ENCODE measurements around the gene GABARAPL1.

GABARAPL1 gene

DNA sequence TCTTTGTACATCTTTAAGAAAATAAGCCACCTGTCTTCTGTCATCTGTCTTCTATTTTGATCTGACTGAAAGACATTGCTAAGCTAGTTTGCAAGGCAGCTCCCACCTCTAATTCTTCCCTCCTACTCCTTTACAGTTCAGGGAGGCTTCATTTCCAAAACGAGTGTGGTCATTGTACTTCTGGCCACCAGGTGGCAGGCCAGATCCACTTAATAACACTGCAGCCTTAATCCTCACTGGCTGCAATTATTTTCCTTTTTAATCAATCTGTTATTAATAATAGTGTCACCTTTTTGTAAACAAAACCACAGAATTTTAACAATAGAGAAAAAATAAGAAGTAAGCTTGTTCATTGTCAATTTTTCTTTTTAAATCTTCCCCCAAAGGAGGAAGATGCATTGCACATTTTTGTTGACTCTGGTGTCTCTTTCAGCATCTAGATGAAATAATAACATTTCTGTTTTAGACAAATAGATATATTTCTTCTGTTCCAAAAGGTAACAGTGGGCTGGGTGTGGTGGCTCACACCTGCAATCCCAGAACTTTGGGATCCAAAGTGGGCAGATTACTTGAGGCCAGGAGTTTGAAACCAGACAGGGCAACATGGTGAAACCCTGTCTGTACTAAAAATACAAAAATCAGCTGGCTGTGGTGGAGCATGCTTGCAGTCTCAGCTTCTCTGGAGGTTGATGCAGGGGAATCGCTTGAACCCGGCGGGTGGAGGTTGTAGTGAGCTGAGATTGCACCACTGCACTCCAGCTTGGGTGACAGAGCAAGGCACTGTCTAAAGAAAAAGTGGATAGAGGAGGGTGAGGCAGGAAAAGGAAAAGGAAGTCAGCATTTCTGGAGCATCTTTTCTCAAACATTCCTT lies 23.3 kb downstream of the GABARAPL1 start:
- peak; percentile 59 for DNase-seq

DNA sequence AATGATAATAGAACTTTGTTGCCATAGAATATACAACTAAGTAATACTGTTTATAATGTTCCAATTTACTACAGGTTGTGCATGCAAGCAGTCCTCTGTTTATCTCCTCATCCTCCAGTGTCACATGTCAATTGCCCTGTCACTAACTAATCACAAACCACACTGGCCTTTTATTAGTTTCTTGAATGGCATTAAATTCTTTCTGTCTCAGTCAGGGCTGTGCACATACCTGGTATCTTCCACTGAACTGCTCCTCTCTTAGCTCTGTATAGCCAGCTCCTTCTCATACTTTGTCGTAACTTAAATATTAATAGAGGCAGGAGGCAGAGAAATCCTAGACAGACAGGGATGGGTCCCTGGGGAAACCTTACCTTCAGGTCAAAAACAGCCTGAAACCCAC lies 24.0 kb downstream of the GABARAPL1 start:
- DNase-seq = no peak

DNA sequence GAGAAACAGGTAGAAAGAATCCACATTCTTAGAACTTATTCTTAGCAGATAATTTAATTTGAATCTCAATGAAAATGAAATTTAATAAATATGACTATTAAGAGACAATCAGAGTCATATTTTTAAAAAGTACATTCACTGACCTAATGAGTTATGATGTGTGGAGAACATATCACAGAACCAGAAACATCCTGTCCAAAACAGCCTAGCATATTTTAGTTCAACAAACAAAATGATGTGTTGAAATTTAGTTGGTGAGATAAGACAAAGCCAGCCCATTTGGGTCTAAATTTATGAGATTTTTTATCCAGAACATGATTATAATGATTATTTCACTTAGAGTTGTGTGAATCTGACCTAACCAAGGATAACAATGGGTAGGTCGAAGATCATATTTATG lies 25.8 kb downstream of the GABARAPL1 start:
- DNase-seq = no peak

DNA sequence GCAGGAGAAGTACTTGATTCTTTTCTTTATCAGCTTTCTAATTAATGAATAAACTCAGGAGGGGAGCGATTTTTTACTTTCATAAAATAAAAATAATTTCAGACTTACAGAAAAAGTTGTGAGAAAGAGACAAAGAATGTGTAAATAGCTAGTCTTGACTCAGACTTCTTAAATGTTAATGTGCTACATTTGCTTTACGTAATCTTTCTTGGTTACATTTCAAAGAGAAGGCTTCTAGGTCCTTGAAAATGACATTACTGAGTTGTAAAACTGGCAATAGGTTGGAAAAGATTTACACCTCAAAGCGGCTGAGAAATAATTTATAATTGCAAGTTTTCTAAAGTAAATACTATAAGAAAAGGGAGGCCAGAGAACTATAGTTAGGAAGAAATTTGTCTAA lies 28.6 kb downstream of the GABARAPL1 start:
- no peak for DNase-seq

DNA sequence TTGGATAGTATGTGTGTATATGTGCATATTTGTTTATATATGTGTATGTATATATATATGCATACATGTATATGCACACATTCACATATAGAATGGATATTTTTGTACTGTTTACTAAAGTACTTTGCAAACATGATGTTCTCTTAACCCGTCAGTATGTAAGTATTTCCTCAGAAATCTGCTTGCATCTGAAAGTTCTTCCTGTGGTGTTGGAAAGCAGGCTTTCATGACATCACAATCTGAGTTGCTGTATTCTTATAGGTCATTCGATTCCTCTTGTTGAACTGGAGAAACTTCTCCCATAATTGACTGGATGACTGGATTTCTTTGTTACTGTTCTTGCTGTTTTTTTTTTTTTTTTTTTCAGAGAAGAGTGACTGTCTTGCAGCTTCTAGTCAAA lies 29.1 kb downstream of the GABARAPL1 start:
- DNase-seq = no peak

DNA sequence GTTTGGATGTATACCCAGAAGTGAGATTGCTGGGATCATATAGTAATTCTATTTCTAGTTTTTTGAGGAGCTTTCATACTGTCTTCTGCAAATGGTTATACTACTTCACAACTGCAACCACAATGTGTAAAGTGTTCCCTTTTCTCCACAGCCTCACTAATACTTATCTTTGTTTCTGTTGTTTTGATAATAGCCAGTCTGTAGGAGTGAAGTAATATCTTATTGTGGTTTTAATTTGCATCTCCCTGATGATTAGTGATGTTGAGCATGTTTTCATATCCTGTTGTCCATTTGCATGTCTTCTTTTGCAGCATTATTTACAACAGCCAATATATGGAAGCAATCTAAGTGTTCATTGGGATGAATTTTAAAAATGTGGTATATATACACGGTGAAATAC lies 29.9 kb downstream of the GABARAPL1 start:
- DNase-seq = no peak

DNA sequence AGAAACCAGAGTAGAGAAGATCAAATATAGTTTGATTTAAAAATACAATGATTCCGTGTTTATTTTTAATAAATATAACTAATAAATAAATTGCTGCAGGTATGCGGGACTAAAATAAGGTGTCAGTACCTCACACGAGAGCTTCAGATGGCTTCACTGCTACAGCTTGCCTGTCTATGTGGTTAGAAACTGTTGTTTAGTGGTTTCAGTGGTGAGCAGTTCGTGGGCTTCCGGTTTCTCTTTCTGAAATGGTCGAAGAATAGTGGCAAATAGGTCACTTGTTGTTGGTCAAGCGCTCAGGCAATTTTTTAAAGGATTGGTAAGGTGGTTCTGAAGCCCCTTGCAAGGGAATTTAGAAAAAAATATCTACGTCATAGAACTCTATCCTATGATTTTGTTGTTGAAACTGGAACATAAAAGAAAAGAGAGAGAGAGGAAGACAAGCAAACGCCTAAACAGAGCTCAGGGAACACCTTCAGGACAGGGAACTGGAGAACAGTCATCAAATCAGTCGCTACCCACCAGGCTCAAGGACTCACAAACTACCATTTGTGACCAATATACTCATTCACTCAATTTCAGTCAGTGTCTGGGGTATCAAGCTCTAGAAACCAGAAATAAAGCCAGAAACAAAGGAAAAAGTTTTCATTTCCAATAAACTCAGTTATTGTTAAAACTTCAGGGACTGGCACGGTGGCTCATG lies 31.3 kb downstream of the GABARAPL1 start:
- no peak for DNase-seq

DNA sequence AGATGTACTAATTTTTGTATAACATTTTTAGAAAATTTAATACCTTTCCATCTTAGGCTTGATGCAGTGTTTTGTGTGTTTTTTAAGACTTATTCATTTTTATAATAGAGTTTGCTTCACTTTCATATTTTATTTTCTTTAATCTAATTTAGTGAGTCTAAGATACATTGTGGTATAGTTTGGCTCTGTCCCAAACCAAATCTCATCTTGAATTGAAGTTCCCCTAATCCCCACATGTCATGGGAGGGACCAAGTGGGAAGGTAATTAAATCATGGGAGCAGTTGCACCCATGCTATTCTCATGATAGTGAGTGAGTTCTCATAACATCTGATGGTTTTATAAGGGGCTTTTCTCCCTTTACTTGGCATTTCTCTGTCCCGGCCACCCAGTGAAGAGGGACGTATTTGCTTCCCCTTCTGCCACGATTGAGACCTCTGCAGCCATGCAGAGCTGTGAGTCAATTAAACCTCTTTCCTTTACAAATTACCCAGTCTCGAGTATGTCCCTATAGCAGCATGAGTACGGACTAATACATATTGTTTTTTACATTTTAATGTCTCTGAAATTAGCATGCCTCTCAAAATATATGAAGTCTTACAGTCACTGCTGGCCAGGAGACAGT lies 34.9 kb downstream of the GABARAPL1 start:
- no peak for DNase-seq

DNA sequence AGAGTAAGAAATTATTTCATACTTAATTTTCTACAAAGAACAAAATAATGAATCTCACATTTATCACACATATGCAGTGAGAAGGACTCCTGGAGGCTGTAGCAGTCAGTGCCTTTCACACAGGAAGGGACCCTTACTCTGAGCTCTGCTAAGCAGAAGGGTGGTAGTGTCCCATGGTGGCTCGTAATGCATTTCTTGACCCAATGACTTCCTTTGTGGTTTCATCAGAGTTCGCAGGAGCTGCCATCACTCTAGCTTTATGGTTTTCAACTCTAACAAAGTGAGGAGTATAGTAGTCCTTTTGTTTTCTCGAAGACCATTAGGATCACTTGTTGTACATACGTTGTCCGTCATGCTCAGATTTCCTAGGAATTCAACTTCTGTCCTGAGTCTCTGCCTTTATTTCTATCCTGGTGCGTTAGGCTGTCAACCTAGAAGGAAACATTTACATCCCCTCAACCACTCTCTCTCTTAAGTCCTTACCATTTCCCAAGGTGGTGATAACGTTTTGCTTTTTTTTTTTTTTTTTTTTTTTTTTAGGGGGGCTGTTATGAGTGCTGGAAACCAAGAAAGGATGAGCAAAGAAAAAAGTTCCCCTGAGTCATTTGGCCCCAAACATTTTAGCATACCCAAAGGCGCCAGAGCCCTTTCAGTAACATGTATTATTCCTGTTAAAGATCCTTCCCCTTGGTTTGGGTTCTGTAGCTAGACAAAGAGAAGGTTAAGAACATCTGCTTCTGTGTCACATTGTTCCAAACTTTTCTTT lies 37.2 kb downstream of the GABARAPL1 start:
- DNase-seq = no peak

DNA sequence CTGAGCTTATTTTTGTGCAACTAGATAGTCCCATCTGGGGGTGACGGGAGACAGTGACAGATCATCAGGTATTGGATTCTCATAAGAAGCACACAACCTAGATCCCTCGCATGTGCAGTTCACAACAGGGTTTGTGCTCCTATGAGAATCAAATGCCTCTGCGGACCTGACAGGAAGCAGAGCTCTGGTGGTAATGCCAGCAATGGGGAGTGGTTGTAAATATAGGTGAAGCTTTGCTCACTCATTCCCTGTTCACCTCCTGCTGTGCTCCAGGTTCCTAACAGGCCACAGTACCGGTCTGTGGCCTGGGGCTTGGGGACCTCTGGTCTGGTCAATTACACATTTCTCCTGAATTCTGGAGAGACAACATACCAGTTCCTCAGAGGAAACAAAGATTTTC lies 39.0 kb downstream of the GABARAPL1 start:
- DNase-seq = no peak

DNA sequence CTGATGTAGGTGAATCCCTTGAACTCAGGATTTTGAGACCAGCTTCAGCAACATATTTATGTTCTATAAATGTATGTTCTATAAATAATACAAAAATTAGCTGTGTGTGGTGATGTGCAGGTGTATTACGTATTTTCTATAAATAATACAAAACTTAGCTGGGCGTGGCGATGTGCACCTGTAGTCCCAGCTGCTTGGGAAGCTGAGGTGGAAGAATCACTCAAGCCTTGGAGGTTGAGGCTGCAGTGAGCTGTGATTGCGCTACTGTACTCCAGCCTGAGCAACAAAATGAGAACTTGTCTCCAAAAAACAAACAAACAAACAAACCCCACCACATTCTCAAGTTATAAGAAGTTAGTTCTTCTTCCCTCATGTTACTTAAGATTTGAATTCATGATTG lies 39.5 kb downstream of the GABARAPL1 start:
- DNase-seq = no peak

DNA sequence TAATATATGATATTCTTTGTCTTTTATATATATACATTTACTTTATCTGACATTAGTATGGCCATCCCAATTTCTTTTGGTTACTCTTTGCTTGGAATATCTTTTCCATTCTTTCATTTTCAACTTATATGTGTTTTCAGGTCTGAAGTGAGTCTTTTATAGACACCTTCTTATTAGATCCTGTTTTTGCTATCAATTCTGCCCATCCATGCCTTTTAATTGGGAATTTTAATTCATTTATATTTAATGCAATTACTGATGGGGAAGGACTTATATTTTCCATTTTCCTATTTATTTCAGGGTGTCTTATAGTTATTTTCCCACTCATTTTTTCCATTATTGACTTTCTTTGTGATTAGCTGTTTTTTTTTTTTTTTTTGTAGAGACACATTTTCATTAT lies 43.4 kb downstream of the GABARAPL1 start:
- no peak for DNase-seq

DNA sequence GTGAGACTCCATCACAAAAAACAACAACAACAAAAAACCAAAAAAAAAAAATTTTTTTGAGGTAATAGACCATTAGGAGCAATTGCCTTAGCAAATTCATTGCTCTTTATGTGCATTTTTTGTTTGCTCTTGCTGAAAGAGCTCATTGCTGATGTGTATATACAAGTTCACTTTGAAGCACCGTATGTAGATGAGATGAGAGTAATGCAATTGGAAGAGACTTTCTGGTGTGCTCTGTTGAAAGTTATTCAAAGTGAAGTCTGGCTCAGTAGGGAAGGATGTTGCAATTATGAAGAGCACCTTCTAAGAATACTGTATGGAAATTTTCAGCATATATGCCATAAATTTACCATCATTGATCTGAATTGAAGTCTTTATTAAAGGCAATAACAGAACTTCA lies 48.2 kb downstream of the GABARAPL1 start:
- no peak for DNase-seq

DNA sequence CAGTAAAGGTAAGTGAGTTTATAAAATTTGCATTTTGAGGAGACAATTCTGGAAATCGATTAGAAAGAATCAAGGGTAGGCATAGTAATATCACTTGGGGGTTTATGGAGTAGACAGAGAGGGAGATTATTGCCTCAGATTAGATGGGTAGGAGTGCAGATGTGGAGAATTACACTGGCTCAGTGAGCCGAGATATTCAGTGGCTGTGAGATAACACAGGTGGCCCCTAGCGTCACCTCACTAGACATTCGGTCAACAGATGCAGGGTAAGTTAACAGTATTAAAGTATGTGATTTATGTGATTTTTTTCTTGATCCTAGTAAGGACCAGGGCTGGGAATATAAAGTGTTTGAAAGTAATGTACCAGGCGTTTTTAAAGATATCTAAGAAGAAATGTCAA lies 55.4 kb downstream of the GABARAPL1 start:
- no peak for DNase-seq

DNA sequence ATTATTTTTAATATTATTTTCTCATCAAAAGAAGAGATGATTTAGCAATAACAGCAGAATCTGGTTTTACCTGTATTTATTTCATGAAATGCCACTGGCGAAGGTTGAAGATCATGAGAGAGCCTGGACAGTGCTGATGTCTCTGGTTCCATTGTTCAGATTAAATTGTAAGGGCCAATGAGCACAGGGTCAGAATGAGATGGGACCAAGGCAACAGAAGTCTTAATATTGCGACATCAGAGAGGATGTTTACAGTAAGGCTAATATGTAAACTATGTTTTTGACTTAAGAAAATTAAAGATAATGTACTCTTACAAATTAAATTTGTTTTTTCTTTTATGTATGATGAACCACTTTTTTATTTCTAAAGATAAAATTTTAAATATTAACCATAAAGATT lies 59.8 kb downstream of the GABARAPL1 start:
- no peak for DNase-seq
